K562 (cell line): ENCODE data around the gene FBXL13.

ENCODE experiments used
- CREB1 ChIP-seq, 2 experiments: sonication (generic) in 1 of 2; formaldehyde crosslinking in 1 of 2; IDR thresholded peaks; 2 replicates each; pipeline versions ENCODE4 v1.6.1 to v1.8.0; 2012 to 2022; ENCODE audit warnings: inconsistent platforms in 1 of 2, mild to moderate bottlenecking in 1 of 2, missing genetic modification reagents in 1 of 2, moderate library complexity in 1 of 2
- DPF2 ChIP-seq: fragments of 450-650 bp; IDR thresholded peaks from 2 replicates; pipeline ENCODE4 v1.6.1; 2016
- TEAD4 ChIP-seq, 2 experiments: sonication (generic) in 1 of 2; formaldehyde crosslinking in 1 of 2; IDR thresholded peaks; 2 replicates each; pipeline versions ENCODE4 v1.6.1 to v1.8.0; 2012 to 2022; ENCODE audit warnings: borderline replicate concordance in 1 of 2, inconsistent platforms in 1 of 2, low read length in 1 of 2, mild to moderate bottlenecking in 1 of 2, missing genetic modification reagents in 1 of 2
- ZBTB7A ChIP-seq: IDR thresholded peaks from 2 replicates; pipeline ENCODE4 v1.6.1; 2011; ENCODE audit warnings: low read depth, mild to moderate bottlenecking, low read length, moderate library complexity, borderline replicate concordance; ENCODE audit not compliant: control insufficient read depth
- TF ChIP-seq, protein P1 (sequence below), 3 experiments: IDR thresholded peaks in 2 of 3; conservative IDR thresholded peaks in 1 of 3; 2 replicates each; pipeline ENCODE4 v1.5.1; 2011 to 2012; ENCODE audit warnings: low read length in 3 of 3, mild to moderate bottlenecking in 3 of 3, control low read depth in 2 of 3, improper control_type of control experiment in 1 of 3, inconsistent platforms in 1 of 3, low read depth in 1 of 3, mixed read lengths in 1 of 3, moderate library complexity in 1 of 3; ENCODE audit not compliant: insufficient read depth in 2 of 3

DNA sequence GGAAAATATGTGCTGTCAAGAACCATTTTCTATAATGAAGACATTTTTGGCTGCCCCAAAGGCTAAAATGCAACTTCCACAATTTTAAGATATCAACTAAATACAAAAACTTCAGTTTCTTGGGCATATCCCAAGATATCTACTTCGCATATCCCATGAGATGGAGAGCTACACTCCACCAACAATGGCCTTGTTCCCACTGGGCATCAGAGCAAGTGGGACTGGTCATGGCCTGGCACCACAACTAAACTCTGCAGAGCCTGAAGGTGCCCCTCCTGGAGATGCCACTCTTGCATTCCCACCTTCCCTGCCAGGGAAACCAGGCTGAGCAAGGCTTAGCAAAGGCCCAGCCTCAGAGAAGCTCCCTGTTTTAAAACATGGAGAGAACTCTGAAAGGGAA, 237.6 kb downstream of the FBXL13 start:
- TF ChIP-seq, protein P1, sequence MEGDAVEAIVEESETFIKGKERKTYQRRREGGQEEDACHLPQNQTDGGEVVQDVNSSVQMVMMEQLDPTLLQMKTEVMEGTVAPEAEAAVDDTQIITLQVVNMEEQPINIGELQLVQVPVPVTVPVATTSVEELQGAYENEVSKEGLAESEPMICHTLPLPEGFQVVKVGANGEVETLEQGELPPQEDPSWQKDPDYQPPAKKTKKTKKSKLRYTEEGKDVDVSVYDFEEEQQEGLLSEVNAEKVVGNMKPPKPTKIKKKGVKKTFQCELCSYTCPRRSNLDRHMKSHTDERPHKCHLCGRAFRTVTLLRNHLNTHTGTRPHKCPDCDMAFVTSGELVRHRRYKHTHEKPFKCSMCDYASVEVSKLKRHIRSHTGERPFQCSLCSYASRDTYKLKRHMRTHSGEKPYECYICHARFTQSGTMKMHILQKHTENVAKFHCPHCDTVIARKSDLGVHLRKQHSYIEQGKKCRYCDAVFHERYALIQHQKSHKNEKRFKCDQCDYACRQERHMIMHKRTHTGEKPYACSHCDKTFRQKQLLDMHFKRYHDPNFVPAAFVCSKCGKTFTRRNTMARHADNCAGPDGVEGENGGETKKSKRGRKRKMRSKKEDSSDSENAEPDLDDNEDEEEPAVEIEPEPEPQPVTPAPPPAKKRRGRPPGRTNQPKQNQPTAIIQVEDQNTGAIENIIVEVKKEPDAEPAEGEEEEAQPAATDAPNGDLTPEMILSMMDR (IDR thresholded peaks at IDR 0.05 in 2 of 3, conservative IDR thresholded peaks at IDR 0.05 in 1 of 3; ENCODE audit: insufficient read depth in 2 of 3, low read depth in 1 of 3, low read length in 3 of 3) = no peak
- TF ChIP-seq DPF2 = no peak
- TF ChIP-seq ZBTB7A = no peak
- no peak for TF ChIP-seq TEAD4 (IDR thresholded peaks at IDR 0.05; ENCODE audit: low read length)
- TF ChIP-seq TEAD4 (CRISPR knock-in tag; IDR thresholded peaks at IDR 0.05; ENCODE audit: borderline replicate concordance) = no peak
- TF ChIP-seq CREB1 (IDR thresholded peaks at IDR 0.05) = no peak
- TF ChIP-seq CREB1 (CRISPR knock-in tag; IDR thresholded peaks at IDR 0.05) = no peak
